ENCODE measurements around the gene BRWD1.

Gene BRWD1

DNA sequence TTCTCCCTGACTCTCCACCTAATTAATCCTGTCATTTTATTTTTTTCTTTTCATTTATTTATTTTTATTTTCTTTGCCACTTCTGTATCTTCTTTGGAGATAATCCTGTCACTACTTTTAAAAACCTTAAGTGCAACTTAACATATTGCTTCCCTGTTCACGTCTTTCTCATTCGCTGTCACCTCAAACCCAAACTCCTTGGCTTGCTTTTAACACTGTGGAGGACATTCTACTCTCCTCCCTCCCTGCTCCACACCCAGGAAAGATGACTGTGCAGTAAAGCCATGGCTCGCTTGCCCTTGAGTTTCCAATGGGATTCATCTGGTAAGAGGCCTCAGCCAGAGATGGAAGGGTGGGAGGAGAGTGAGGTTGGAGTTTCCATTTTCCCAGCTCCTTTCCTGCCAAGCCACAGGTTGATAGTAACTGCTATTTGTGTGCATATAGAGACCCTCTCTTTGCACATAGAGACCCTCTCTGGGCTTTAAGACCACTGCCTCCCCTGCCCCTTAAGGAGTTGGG lies 6.4 kb upstream of the BRWD1 start:
- H3K27me3 ChIP-seq (ENCODE audit: control insufficient read depth, low read length) = no peaks in the 10 kb centered on the region
- peaks cover 21% of the 10 kb centered on the region for H3K79me2 ChIP-seq (ENCODE audit: control insufficient read depth, low read length)
- no peaks in the 10 kb centered on the region for H4K20me1 ChIP-seq (ENCODE audit: control insufficient read depth, insufficient read depth, low read depth, low read length)
- H3F3A ChIP-seq (ENCODE audit: control insufficient read depth, insufficient read depth) = peaks cover 59% of the 10 kb centered on the region
- H3K9me3 ChIP-seq (ENCODE audit: control insufficient read depth, insufficient read depth, low read length) = no peaks in the 10 kb centered on the region
- H3K4me1 ChIP-seq (ENCODE audit: control insufficient read depth, low read length) = peaks cover 100% of the 10 kb centered on the region
- peak overlapping the region; percentile 97 for H3K4me2 ChIP-seq (ENCODE audit: low read length)
- no peaks in the 10 kb centered on the region for H3K9me2 ChIP-seq (replicated peaks; ENCODE audit: control insufficient read depth, low read length)
- H3K27ac ChIP-seq (ENCODE audit: low read depth, low read length) = peak overlapping the region; percentile 96
- peaks cover 3% of the 10 kb centered on the region; the same call in 1 of the 2 replicates for H3K36me3 ChIP-seq (ENCODE audit: control insufficient read depth, low read length)
- TF ChIP-seq CTCF (IDR thresholded peaks at IDR 0.05; ENCODE audit: low read depth, low read length, poor library complexity, severe bottlenecking) (no peak), EZH2phosphoT487 (IDR thresholded peaks at IDR 0.05; ENCODE audit: borderline replicate concordance, low read length) (no peak)
- H3K4me3 ChIP-seq (ENCODE audit: low read length) = peak overlapping the region; percentile 75

DNA sequence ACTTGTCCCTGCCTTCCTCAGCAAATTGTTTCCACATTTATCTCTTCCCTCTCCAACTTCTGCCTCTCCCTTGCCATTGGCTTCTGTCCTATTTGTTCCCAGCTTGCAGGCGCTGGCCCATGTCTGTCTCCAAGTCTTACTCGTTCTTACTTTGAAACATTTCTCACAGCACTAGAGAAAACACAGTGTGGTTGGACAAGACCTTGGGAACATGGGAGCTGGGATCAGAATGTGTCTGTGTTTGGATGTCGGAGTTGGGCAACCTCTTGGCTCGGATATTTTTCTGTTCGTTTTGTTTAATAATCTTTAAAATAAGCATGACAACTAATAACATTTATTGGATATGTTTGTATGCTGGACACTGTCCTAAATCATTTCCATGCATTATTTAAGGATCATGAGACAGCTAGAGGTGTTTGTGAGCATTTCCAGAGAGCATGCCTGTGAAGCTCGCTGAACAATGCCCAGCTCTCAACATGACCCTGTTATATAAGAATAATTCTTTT lies 5.9 kb upstream of the BRWD1 start:
- peak overlapping the region; percentile 97 for H3K4me2 ChIP-seq (ENCODE audit: low read length)

GRCh38 chr21:39318091-39318959 lies 4.9 kb upstream of the BRWD1 start:
- Histone ChIP-seq H3K4me2 (ENCODE audit: low read length) (peak overlapping the region; percentile 97), H3K4me1 (ENCODE audit: control insufficient read depth, low read length) (peaks cover 91% of the 10 kb centered on the region), H3K36me3 (ENCODE audit: control insufficient read depth, low read length) (peaks cover 10% of the 10 kb centered on the region), H3K9me3 (ENCODE audit: control insufficient read depth, insufficient read depth, low read length) (no peaks in the 10 kb centered on the region), H3K27ac (ENCODE audit: low read depth, low read length) (peak overlapping the region; percentile 96), H3K79me2 (ENCODE audit: control insufficient read depth, low read length) (peaks cover 32% of the 10 kb centered on the region), H3K4me3 (ENCODE audit: low read length) (peak overlapping the region; percentile 75), H3F3A (ENCODE audit: control insufficient read depth, insufficient read depth) (peaks cover 60% of the 10 kb centered on the region), H4K20me1 (ENCODE audit: control insufficient read depth, insufficient read depth, low read depth, low read length) (no peaks in the 10 kb centered on the region), H3K27me3 (ENCODE audit: control insufficient read depth, low read length) (no peaks in the 10 kb centered on the region), H3K9me2 (replicated peaks; ENCODE audit: control insufficient read depth, low read length) (no peaks in the 10 kb centered on the region)
- TF ChIP-seq CTCF (IDR thresholded peaks at IDR 0.05; ENCODE audit: low read depth, low read length, poor library complexity, severe bottlenecking) (no peak), EZH2phosphoT487 (IDR thresholded peaks at IDR 0.05; ENCODE audit: borderline replicate concordance, low read length) (no peak)

More for the DNA sequence above, 5.9 kb upstream of the BRWD1 start:
- Histone ChIP-seq H3K4me3 (ENCODE audit: low read length) (peak overlapping the region; percentile 75), H3K4me1 (ENCODE audit: control insufficient read depth, low read length) (peaks cover 100% of the 10 kb centered on the region), H3F3A (ENCODE audit: control insufficient read depth, insufficient read depth) (peaks cover 60% of the 10 kb centered on the region), H3K9me3 (ENCODE audit: control insufficient read depth, insufficient read depth, low read length) (no peaks in the 10 kb centered on the region), H4K20me1 (ENCODE audit: control insufficient read depth, insufficient read depth, low read depth, low read length) (no peaks in the 10 kb centered on the region), H3K27me3 (ENCODE audit: control insufficient read depth, low read length) (no peaks in the 10 kb centered on the region), H3K9me2 (replicated peaks; ENCODE audit: control insufficient read depth, low read length) (no peaks in the 10 kb centered on the region), H3K27ac (ENCODE audit: low read depth, low read length) (peak overlapping the region; percentile 96), H3K79me2 (ENCODE audit: control insufficient read depth, low read length) (peaks cover 27% of the 10 kb centered on the region), H3K36me3 (ENCODE audit: control insufficient read depth, low read length) (peaks cover 8% of the 10 kb centered on the region)
- TF ChIP-seq EZH2phosphoT487 (IDR thresholded peaks at IDR 0.05; ENCODE audit: borderline replicate concordance, low read length) (no peak), CTCF (IDR thresholded peaks at IDR 0.05; ENCODE audit: low read depth, low read length, poor library complexity, severe bottlenecking) (no peak)
